Stimulated activated CD4-positive, alpha-beta T cell treated with anti-CD3 and anti-CD28 coated beads, Interleukin-2, amount 100 ng/mL, for 24 hours (primary cell): ENCODE data around the gene AUTS2.
"Not testable (repeated sequence)": the region's sequence is repeated elsewhere in the genome, so short reads cannot be mapped to it uniquely, and the experiment has no call there.

Experiments
- DNase-seq, 2 donors: peaks; one replicate each; pipeline ENCODE4 v3.0.0-alpha.2; 2020

The AUTS2 gene

DNA sequence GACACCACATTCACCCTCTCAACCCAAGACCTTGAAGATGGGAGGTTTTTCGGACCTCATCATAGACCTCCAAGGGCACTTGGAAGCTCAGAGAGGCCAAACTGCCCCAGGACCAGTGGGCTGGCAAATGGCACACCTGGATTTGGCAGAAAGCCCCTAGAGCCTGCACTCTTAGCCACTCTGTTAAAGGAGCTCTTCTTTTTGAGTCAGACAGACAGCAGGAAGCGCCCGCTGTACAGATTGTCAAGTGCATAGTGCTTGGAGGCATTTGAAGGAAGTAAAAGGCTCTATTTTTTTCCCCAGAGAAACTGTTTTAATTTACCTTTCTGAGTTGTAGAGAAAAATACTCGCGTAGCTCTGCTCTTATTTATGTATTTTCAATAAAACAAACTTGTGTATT, 1125.1 kb downstream of the AUTS2 start:
- DNase-seq: no peak

GRCh38 chr7:70725448-70725847, 1127.2 kb downstream of the AUTS2 start:
- DNase-seq: no peak

GRCh38 chr7:70726294-70726693, 1128.0 kb downstream of the AUTS2 start:
- no peak for DNase-seq

- DNase-seq: no peak
These were observed 1128.7 kb downstream of the AUTS2 start for GRCh38 chr7:70726951-70727378.

GRCh38 chr7:70727861-70728260, 1129.6 kb downstream of the AUTS2 start:
- DNase-seq: no peak

- no peak for DNase-seq
These were observed 1130.7 kb downstream of the AUTS2 start for GRCh38 chr7:70728872-70729552.

DNA sequence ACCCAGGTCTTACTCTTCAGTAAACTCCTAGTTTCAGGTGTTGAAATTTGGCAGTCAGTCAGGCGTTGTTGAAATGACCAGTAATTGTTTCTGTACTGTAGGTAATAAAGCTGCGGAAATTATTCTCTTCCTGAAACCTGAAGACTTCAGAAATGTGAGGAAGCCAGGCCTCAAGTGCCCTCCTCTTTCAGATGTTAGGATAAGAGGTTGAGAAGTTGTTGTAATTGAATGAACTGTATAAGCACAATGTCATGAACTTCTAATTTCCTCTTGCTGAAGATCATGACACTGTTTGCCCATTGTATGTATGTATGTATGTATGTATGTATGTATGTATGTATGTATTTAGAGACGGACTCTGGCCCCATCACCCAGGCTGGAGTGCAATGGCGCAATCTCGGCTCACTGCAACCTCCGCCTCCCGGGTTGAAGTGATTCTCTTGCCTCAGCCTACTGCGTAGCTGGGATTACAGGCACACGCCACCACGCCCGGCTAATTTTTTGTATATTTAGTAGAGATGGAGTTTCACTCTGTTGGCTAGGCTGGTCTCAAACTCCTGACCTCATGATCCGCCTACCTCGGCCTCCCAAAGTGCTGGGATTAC, 1131.4 kb downstream of the AUTS2 start:
- not testable (repeated sequence) for DNase-seq

DNA sequence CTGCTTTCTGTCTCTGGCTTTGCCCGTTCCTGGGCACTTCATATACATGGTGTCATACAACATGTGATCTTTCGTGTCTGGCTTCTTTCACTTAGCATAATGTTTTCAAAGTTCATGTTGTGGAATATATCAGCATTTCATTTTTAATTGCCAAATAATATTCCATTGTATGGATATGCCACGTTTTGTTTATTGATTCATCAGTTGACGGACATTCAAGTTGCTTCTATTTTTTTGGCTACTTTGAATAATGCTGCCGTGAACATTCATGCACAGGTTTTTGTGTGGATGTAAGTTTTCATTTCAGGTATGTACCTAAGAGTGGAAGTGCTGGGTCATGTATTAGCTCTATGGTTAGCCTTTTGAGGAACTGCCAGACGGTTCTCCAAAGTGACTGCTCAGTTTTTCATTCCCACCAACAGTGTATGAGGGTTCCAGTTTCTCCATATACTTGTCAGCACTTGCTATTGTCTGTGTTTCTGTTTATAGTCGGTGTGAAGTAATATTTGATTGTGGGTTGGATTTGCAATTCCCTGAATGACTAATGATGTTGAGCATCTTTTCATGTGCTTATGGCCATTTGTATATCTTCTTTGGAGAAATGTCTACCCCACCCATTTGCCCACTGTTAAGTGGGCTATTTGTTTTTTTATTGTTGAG, 1132.3 kb downstream of the AUTS2 start:
- DNase-seq: no peak

- DNase-seq: no peak
These were observed 1134.8 kb downstream of the AUTS2 start for GRCh38 chr7:70733090-70733489.

DNA sequence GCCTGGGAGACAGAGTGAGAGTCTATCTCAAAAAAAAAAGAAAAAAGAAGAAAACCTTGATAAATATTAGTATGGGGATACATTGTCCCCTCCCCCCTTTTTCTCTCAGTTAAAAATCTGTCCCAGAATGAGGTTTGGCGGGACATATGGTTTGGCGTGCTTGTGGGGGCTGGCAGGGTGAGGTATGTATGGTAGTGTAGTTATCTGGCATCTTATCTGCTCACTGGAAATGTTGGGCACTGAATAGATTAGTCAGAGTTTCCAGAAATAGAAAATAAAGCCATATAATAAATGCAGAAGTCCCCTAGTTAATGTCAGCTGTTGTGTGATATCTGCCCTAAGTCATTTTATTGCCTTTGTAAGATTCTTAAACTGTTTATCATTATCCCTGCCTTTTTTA, 1136.1 kb downstream of the AUTS2 start:
- DNase-seq: no peak

DNA sequence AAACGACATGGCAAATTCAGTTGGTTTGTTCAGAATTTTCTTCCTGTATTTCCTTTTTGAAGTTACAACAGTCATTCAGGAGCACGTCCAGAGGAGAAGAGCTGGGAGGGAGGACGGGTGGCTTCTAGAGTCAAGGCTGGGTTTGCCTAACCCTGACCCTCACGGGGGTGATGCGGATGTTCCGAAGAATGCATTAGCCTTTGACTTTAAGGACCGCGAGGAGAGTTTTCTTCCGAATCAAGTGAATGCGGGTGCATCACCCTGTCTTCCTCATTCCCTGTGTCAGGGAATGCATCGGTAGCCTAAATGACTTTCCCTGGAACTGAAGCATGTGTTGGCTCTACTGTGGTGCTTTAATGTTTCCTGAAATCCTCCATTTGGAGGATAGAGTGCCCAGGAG, 1137.0 kb downstream of the AUTS2 start:
- no peak for DNase-seq

DNA sequence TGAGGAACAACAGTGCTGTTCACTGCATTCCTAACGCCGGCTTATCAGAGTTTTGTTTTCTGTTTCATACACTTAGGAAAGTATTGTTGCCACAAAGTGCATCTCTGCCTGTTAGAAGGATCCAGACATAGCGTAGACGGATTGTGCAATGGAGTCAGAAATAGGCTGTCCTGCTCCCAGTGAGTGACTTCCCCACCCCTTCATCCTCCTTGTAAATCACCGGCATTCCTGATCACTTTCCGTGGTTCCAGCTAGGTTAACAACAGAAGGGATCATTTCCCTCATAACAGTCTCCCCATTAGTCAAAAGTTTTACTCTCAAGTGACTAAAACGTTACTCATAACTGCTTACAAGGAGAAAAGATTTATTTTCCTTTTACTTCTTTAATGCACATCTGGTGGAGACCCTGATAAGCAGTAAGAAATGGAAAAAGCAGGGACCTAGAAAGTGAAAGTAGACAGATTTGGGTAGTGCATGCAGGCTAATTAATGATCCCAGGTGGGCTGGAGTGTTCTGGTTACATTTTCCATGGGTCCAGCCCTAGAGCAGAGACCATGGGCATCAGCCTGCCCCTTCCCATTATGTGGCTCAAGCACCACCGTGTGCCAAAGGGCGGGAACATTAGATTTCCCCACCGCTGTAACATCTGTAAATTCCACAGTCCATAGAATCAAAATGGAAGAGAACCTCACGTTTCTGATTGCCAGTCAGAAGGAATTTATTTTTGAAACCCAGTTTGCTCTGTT, 1138.6 kb downstream of the AUTS2 start:
- DNase-seq: no peak

- DNase-seq: no peak
These were observed 1140.0 kb downstream of the AUTS2 start for GRCh38 chr7:70738151-70738885.

- DNase-seq: no peak
These were observed 1141.5 kb downstream of the AUTS2 start for GRCh38 chr7:70739646-70740210.

DNA sequence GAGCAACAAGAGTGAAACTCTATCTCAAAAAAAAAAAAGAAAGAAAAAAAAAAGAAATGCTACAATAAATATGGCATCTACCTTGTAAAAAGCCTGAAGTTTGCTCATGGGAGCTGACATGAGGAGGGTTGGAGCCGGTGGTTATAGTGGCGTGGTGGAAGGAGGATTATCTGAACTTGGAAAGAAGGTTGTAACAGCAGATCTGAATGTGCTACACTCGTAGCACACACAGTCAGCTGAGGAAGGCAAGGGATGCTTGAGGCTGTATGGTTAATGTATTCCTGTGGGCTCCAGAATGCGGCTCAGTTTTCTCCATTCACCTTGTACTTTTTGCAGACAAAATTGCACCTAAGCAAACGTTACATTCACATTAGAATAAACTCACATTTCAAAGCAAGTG, 1143.4 kb downstream of the AUTS2 start:
- no peak for DNase-seq

GRCh38 chr7:70743531-70744325, 1145.5 kb downstream of the AUTS2 start:
- no peak for DNase-seq

GRCh38 chr7:70744492-70744891, 1146.2 kb downstream of the AUTS2 start:
- no peak for DNase-seq

DNA sequence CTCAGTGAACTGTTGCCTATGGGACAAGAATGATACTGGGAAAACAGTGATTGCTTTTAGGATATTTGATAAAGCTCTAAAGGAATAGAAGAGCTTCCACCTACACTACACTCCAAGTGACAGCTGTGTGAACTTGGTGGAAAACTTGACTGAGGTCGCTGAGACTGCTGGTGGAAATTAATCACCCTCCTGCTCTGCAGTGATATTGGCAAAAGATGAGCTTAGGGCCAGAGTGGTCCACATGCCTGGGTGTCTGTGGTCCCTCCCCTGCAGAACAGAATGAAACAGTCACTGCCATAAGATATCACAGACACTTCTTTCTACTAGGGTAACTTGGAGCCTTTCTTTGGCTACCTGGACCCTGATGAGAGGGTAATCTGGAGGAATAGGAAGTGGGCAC, 1151.6 kb downstream of the AUTS2 start:
- no peak for DNase-seq

GRCh38 chr7:70751895-70752294, 1153.6 kb downstream of the AUTS2 start:
- DNase-seq: no peak

GRCh38 chr7:70752794-70753241, 1154.5 kb downstream of the AUTS2 start:
- DNase-seq: no peak

DNA sequence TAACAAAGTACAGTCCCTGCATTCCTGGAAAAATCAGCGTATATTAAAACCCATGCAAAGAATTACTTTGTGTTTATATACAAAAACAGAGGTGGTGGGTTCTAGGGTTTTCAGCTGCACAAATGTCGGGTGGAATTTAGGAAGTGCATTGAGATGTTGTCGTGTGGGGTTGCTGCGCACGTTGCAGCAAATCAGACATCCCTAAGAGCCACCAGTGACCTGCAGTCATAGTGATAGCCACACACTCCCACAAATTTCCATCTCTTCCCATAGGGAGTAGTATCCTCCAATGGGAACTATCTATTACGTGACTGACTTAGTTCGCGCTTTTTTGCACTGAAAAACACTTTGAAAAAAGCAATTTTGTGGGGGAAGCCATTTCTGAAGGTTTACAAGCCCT, 1158.5 kb downstream of the AUTS2 start:
- no peak for DNase-seq

DNA sequence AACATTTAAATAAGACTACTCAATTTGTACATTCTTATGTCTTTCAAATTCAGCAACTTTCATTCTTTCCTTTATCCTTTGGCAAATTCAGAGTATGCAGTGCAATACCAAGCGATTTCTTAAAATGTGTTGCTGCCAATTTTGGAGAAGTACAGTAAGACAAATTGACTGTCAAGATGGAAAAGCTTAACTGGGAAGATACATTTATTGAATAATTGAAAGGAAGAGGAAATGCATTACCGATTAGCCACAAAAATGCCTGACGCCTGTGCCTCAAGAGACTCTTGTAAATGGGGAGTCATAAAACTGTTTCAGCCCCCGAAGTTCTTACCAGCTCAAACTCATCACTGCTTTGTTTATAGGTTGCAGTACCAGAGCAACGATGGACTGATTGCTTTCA, 1160.4 kb downstream of the AUTS2 start:
- DNase-seq: no peak
